SK-N-SH (cell line): ENCODE measurements around the gene HS6ST3. TPM values are rescaled to one million over a fixed set of nuclear protein-coding genes. Genes with fewer than 3 reads are reported as not detected.

Source experiments
- CTCF ChIA-PET: fragments of 300-600, 350-600 bp; formaldehyde crosslinking; extraction: SDS; loops from one replicate; lab custom pipeline; 2021; lab: Yijun Ruan, JAX
- POLR2A ChIA-PET: fragments of 350-600 bp; sonication (Branson Sonifier 250); formaldehyde crosslinking; extraction: SDS; loops from one replicate; lab custom pipeline; 2020; ENCODE audit warnings: antibody characterized with exemption, inconsistent platforms; lab: Yijun Ruan, JAX
- DNase-seq: peaks from one replicate; pipeline ENCODE4 v3.0.0; 2012
- H2AFZ ChIP-seq: fragments of 200-600 bp; sonication (generic); 2 replicates; pipeline ENCODE4 v1.8.1; 2016; ENCODE audit warnings: antibody characterized with exemption, mild to moderate bottlenecking, low read depth
- H3F3A ChIP-seq: fragments of 200-600 bp; sonication (generic); replicated peaks from 2 replicates; pipeline ENCODE3; 2016; ENCODE audit warnings: antibody characterized with exemption, mild to moderate bottlenecking; ENCODE audit not compliant: insufficient read depth
- H3K27ac ChIP-seq, 2 experiments: fragments of 200-500 bp in 1 of 2; fragments of 200-600 bp in 1 of 2; sonication (Bioruptor generic) in 1 of 2; sonication (generic), shearing (Covaris generic) in 1 of 2; 2 replicates each; pipeline versions ENCODE4 v1.5.1 to v1.6.1; 2014 to 2016; ENCODE audit warnings: low read depth in 2 of 2, inconsistent platforms in 1 of 2, low read length in 1 of 2, mild to moderate bottlenecking in 1 of 2, mixed read lengths in 1 of 2
- H3K27me3 ChIP-seq: fragments of 200-600 bp; sonication (generic), shearing (Covaris generic); 2 replicates; pipeline ENCODE4 v1.6.1; 2016; ENCODE audit warnings: mixed run types; ENCODE audit not compliant: insufficient read depth
- H3K36me3 ChIP-seq, 2 experiments: fragments of 200-500 bp in 1 of 2; fragments of 200-600 bp in 1 of 2; sonication (Bioruptor generic) in 1 of 2; sonication (generic) in 1 of 2; replicated peaks in 1 of 2; 2 replicates each; pipeline versions ENCODE3 to v1.5.1; 2014 to 2016; ENCODE audit warnings: low read length in 1 of 2, mild to moderate bottlenecking in 1 of 2; ENCODE audit not compliant: insufficient read depth in 2 of 2, control insufficient read depth in 1 of 2
- H3K4me1 ChIP-seq, 2 experiments: fragments of 200-500 bp in 1 of 2; fragments of 200-600 bp in 1 of 2; sonication (Bioruptor generic) in 1 of 2; sonication (generic), shearing (Covaris generic) in 1 of 2; 2 replicates each; pipeline versions ENCODE4 v1.5.1 to v1.6.1; 2014 to 2016; ENCODE audit warnings: low read depth in 1 of 2, low read length in 1 of 2, mixed run types in 1 of 2; ENCODE audit not compliant: insufficient read depth in 2 of 2, control insufficient read depth in 1 of 2
- H3K4me2 ChIP-seq: fragments of 200-600 bp; sonication (generic), shearing (Covaris generic); 2 replicates; pipeline ENCODE4 v1.6.1; 2017; ENCODE audit warnings: mixed run types
- H3K4me3 ChIP-seq, 2 experiments: fragments of 200-500 bp in 1 of 2; fragments of 200-600 bp in 1 of 2; sonication (Bioruptor generic) in 1 of 2; sonication (generic), shearing (Covaris generic) in 1 of 2; 2 replicates each; pipeline versions ENCODE4 v1.5.1 to v1.8.1; 2014 to 2016; ENCODE audit warnings: low read depth in 2 of 2, inconsistent platforms in 1 of 2, low read length in 1 of 2, mild to moderate bottlenecking in 1 of 2, mixed read lengths in 1 of 2, moderate library complexity in 1 of 2
- H3K79me2 ChIP-seq: fragments of 200-600 bp; sonication (generic); 2 replicates; pipeline ENCODE4 v1.8.1; 2017; ENCODE audit warnings: mild to moderate bottlenecking; ENCODE audit not compliant: insufficient read depth
- H3K9ac ChIP-seq: fragments of 200-600 bp; sonication (generic); 2 replicates; pipeline ENCODE4 v1.6.1; 2017; ENCODE audit warnings: mixed run types
- H3K9me2 ChIP-seq: fragments of 200-600 bp; sonication (generic); 2 replicates; pipeline ENCODE4 v1.6.1; 2017; ENCODE audit warnings: mixed run types
- H3K9me3 ChIP-seq: fragments of 200-600 bp; sonication (generic); 2 replicates; pipeline ENCODE4 v1.6.1; 2017; ENCODE audit warnings: mixed run types, mild to moderate bottlenecking, moderate library complexity
- H4K20me1 ChIP-seq: fragments of 200-600 bp; sonication (generic); 2 replicates; pipeline ENCODE4 v1.6.1; 2017; ENCODE audit warnings: mild to moderate bottlenecking, mixed run types; ENCODE audit not compliant: insufficient read depth
- ELF1 ChIP-seq: IDR thresholded peaks from 2 replicates; pipeline ENCODE4 v1.4.0; 2012
- EP300 ChIP-seq, 2 experiments: IDR thresholded peaks; 2 replicates each; pipeline versions ENCODE4 v1.4.0 to v1.6.1; 2012; ENCODE audit warnings: borderline replicate concordance in 1 of 2, low read depth in 1 of 2, low read length in 1 of 2
- EZH2phosphoT487 ChIP-seq: fragments of 200-600 bp; sonication (generic); IDR thresholded peaks from 2 replicates; pipeline ENCODE4 v1.6.1; 2017; ENCODE audit warnings: low read depth, mixed run types, mild to moderate bottlenecking, antibody characterized with exemption, moderate library complexity, borderline replicate concordance
- FOSL2 ChIP-seq: IDR thresholded peaks from 2 replicates; pipeline ENCODE4 v1.4.0; 2012; ENCODE audit warnings: low read depth, mild to moderate bottlenecking, moderate library complexity, borderline replicate concordance
- GABPA ChIP-seq: IDR thresholded peaks from 2 replicates; pipeline ENCODE4 v1.4.0; 2012; ENCODE audit warnings: low read depth, mild to moderate bottlenecking
- JUND ChIP-seq: IDR thresholded peaks from 2 replicates; pipeline ENCODE4 v1.4.0; 2012
- MEF2A ChIP-seq: IDR thresholded peaks from 2 replicates; pipeline ENCODE4 v1.4.0; 2012; ENCODE audit warnings: low read depth, borderline replicate concordance
- MXI1 ChIP-seq: IDR thresholded peaks from 2 replicates; pipeline ENCODE4 v1.6.1; 2012; ENCODE audit warnings: mild to moderate bottlenecking, low read depth, low read length, improper control_type of control experiment
- NRF1 ChIP-seq: IDR thresholded peaks from 2 replicates; pipeline ENCODE4 v1.6.1; 2012; ENCODE audit warnings: low read depth, mild to moderate bottlenecking, low read length
- RAD21 ChIP-seq: IDR thresholded peaks from 2 replicates; pipeline ENCODE4 v1.6.1; 2012; ENCODE audit warnings: mild to moderate bottlenecking, low read length
- RCOR1 ChIP-seq: fragments of 150-350 bp; IDR thresholded peaks from 2 replicates; pipeline ENCODE4 v1.6.1; 2017; ENCODE audit warnings: antibody characterized with exemption, low read length
- RFX5 ChIP-seq: IDR thresholded peaks from 2 replicates; pipeline ENCODE4 v1.6.1; 2012; ENCODE audit warnings: mild to moderate bottlenecking, improper control_type of control experiment, low read length
- SIN3A ChIP-seq: IDR thresholded peaks from 2 replicates; pipeline ENCODE4 v1.6.1; 2012; ENCODE audit warnings: low read depth, mild to moderate bottlenecking, low read length, moderate library complexity, borderline replicate concordance
- SMC3 ChIP-seq: IDR thresholded peaks from 2 replicates; pipeline ENCODE4 v1.6.1; 2012; ENCODE audit warnings: low read depth, low read length, improper control_type of control experiment
- TCF12 ChIP-seq: IDR thresholded peaks from 2 replicates; pipeline ENCODE4 v1.4.0; 2012
- TEAD4 ChIP-seq: IDR thresholded peaks from 2 replicates; pipeline ENCODE4 v1.4.0; 2012; ENCODE audit warnings: mild to moderate bottlenecking, borderline replicate concordance; ENCODE audit not compliant: insufficient read depth
- YY1 ChIP-seq: IDR thresholded peaks from 2 replicates; pipeline ENCODE4 v1.4.0; 2012; ENCODE audit warnings: low read depth, mild to moderate bottlenecking
- WGBS: methylation state at CpG from one replicate; pipeline ENCODE4 v1.1.6; 2017; ENCODE audit warnings: low lambda C conversion rate; 5-methylcytosine and 5-hydroxymethylcytosine counted together
- polyA plus RNA-seq, 3 experiments: library from polyadenylated mRNA; depleted of rRNA; stranded (reverse); fragments of >200 nt; gene quantifications; 2 replicates each; pipeline ENCODE4 v1.2.3, GENCODE V29; 2012
- TF ChIP-seq, protein P1 (sequence below): IDR thresholded peaks from 2 replicates; pipeline ENCODE4 v1.4.0; 2012; ENCODE audit warnings: low read depth, borderline replicate concordance
- TF ChIP-seq, protein P2 (sequence below): fragments of 150-350 bp; IDR thresholded peaks from 2 replicates; pipeline ENCODE4 v1.6.1; 2017; ENCODE audit warnings: antibody characterized with exemption, low read length, low read depth, borderline replicate concordance
- TF ChIP-seq, protein P3 (sequence below): IDR thresholded peaks from 2 replicates; pipeline ENCODE4 v1.4.0; 2012; ENCODE audit warnings: low read depth, borderline replicate concordance
- TF ChIP-seq, protein P4 (sequence below): fragments of 200-600 bp; sonication (generic); IDR thresholded peaks from 2 replicates; pipeline ENCODE4 v1.6.1; 2017; ENCODE audit warnings: antibody characterized with exemption, mild to moderate bottlenecking, moderate library complexity

HS6ST3 gene
- polyA plus RNA-seq, 1 of the 3 experiments (the other 2 are of a cell fraction) = under 0.01 TPM

DNA sequence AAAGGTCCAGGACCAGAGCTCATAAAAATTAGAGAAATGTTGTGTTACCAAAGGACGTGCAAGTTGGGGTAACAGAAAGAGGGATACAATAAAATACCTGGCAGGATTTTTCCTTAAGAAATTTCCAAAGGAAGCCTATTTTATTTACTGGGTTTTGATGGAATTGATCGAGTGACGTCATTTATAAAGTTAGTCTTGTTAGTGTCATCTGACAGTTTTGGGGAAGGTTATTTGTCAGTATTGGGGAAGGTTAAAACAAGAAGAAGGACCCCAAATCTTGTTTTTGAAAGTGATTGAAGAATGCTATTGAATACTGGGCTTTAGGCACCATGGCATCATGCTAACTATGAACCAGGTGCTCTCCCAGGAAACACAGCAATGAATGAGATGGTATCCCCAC is 287.9 kb downstream of the HS6ST3 start:
- ChIA-PET POLR2A (no interaction called here), CTCF (interaction anchor here (1.4 kb wide), 1 partner anchor 580 kb away, joined by 3 read pairs; no protein-coding TSS in a partner anchor)
- no peak for DNase-seq
- Histone ChIP-seq H4K20me1 (no peaks in the 10 kb centered on the region), H3K9ac (no peak overlapping the region), H3K9me2 (no peaks in the 10 kb centered on the region), H3K4me3 (no peak overlapping the region), H3K27me3 (no peaks in the 10 kb centered on the region), H3K27ac (no peak overlapping the region), H3K4me1 (peaks cover 0 to 3% of the 10 kb centered on the region in 2 experiments; a peak in 1 of 4 replicates), H3K9me3 (no peaks in the 10 kb centered on the region), H3F3A (no peaks in the 10 kb centered on the region), H2AFZ (no peak overlapping the region), H3K4me2 (no peak overlapping the region), H3K79me2 (no peaks in the 10 kb centered on the region), H3K36me3 (no peaks in the 10 kb centered on the region)
- TF ChIP-seq EP300 (IDR thresholded peaks at IDR 0.05; ENCODE audit: borderline replicate concordance in 1 of 2, low read depth in 1 of 2, low read length in 1 of 2) = no peak
- no peak for TF ChIP-seq MXI1
- no peak for TF ChIP-seq SMC3
- TF ChIP-seq, protein P1, sequence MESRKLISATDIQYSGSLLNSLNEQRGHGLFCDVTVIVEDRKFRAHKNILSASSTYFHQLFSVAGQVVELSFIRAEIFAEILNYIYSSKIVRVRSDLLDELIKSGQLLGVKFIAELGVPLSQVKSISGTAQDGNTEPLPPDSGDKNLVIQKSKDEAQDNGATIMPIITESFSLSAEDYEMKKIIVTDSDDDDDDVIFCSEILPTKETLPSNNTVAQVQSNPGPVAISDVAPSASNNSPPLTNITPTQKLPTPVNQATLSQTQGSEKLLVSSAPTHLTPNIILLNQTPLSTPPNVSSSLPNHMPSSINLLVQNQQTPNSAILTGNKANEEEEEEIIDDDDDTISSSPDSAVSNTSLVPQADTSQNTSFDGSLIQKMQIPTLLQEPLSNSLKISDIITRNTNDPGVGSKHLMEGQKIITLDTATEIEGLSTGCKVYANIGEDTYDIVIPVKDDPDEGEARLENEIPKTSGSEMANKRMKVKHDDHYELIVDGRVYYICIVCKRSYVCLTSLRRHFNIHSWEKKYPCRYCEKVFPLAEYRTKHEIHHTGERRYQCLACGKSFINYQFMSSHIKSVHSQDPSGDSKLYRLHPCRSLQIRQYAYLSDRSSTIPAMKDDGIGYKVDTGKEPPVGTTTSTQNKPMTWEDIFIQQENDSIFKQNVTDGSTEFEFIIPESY = no peak
- TF ChIP-seq FOSL2 = no peak
- TF ChIP-seq GABPA = no peak
- TF ChIP-seq, protein P2, sequence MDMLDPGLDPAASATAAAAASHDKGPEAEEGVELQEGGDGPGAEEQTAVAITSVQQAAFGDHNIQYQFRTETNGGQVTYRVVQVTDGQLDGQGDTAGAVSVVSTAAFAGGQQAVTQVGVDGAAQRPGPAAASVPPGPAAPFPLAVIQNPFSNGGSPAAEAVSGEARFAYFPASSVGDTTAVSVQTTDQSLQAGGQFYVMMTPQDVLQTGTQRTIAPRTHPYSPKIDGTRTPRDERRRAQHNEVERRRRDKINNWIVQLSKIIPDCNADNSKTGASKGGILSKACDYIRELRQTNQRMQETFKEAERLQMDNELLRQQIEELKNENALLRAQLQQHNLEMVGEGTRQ = no peak
- no peak for TF ChIP-seq RAD21
- no peak for TF ChIP-seq ELF1
- TF ChIP-seq, protein P3, sequence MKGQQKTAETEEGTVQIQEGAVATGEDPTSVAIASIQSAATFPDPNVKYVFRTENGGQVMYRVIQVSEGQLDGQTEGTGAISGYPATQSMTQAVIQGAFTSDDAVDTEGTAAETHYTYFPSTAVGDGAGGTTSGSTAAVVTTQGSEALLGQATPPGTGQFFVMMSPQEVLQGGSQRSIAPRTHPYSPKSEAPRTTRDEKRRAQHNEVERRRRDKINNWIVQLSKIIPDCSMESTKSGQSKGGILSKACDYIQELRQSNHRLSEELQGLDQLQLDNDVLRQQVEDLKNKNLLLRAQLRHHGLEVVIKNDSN = no peak
- TF ChIP-seq RFX5 = no peak
- TF ChIP-seq NRF1 = no peak
- no peak for TF ChIP-seq YY1
- no peak for TF ChIP-seq EZH2phosphoT487
- TF ChIP-seq RCOR1 = no peak
- WGBS = 58% methylated on average over 3 of the region's 3 CpGs

DNA sequence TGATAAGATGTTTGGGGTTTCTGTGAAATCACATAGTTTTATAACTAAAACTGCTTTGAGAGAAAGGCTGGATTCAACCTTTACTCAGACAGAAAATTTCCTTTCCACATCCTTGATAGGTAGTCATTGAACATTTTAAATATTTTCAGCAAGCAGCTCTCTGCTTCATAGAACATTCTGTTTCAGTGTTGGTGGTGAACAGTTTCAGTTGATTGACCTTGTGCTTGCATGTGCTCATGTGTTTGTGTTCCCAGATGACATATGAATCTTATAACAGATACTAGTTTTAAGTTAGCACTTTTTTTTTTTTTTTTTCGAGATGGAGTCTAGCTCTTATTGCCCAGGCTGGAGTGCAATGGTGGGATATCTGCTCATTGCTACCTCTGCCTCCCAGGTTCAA is 290.1 kb downstream of the HS6ST3 start:
- H3K4me1 ChIP-seq = peaks cover 0 to 3% of the 10 kb centered on the region in 2 experiments; a peak in 1 of 4 replicates
- H3K9me2 ChIP-seq = no peaks in the 10 kb centered on the region
- ChIA-PET CTCF (interaction anchor here (0.8 kb wide), 1 partner anchor 12 kb away, joined by 3 read pairs; no protein-coding TSS in a partner anchor), POLR2A (no interaction called here)
- no peak for DNase-seq
- no peaks in the 10 kb centered on the region for H3K79me2 ChIP-seq
- H3K9ac ChIP-seq = no peak overlapping the region
- H3K27me3 ChIP-seq = no peaks in the 10 kb centered on the region
- no peak overlapping the region for H3K27ac ChIP-seq
- H3F3A ChIP-seq = no peaks in the 10 kb centered on the region
- no peak overlapping the region for H2AFZ ChIP-seq
- no peak overlapping the region for H3K4me3 ChIP-seq
- no peak overlapping the region for H3K4me2 ChIP-seq
- no peaks in the 10 kb centered on the region for H3K36me3 ChIP-seq
- WGBS = 23% methylated on average over 1 of the region's 1 CpG
- H3K9me3 ChIP-seq = no peaks in the 10 kb centered on the region
- H4K20me1 ChIP-seq = no peaks in the 10 kb centered on the region
- TF ChIP-seq FOSL2 (no peak), TEAD4 (no peak), JUND (no peak), SIN3A (no peak), TCF12 (no peak), SMC3 (no peak), MEF2A (no peak), EP300 (IDR thresholded peaks at IDR 0.05; ENCODE audit: borderline replicate concordance in 1 of 2, low read depth in 1 of 2, low read length in 1 of 2) (no peak), RFX5 (no peak), NRF1 (no peak)
- TF ChIP-seq, protein P3 = no peak
- TF ChIP-seq, protein P4, sequence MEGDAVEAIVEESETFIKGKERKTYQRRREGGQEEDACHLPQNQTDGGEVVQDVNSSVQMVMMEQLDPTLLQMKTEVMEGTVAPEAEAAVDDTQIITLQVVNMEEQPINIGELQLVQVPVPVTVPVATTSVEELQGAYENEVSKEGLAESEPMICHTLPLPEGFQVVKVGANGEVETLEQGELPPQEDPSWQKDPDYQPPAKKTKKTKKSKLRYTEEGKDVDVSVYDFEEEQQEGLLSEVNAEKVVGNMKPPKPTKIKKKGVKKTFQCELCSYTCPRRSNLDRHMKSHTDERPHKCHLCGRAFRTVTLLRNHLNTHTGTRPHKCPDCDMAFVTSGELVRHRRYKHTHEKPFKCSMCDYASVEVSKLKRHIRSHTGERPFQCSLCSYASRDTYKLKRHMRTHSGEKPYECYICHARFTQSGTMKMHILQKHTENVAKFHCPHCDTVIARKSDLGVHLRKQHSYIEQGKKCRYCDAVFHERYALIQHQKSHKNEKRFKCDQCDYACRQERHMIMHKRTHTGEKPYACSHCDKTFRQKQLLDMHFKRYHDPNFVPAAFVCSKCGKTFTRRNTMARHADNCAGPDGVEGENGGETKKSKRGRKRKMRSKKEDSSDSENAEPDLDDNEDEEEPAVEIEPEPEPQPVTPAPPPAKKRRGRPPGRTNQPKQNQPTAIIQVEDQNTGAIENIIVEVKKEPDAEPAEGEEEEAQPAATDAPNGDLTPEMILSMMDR = no peak
